DND-41 (cell line): ENCODE measurements around the gene ARSG.

Experiments
- ATAC-seq: fragments of 200-7000 bp; cut with Tn5 transposase; 3 replicates; pipeline ENCODE4 v1.9.1; 2021; ENCODE audit warnings: low read depth; ENCODE audit not compliant: insufficient read depth
- DNase-seq: peaks from one replicate; pipeline ENCODE4 v3.0.0-alpha.2; 2020
- H2AFZ ChIP-seq: 2 replicates; pipeline ENCODE4 v1.6.0; 2012; ENCODE audit warnings: low read depth, low read length
- H3K27ac ChIP-seq: 2 replicates; pipeline ENCODE4 v1.5.1; 2012; ENCODE audit warnings: low read length, inconsistent platforms
- H3K27me3 ChIP-seq: fragments of 200-600 bp; sonication (generic); 2 replicates; pipeline ENCODE4 v1.6.0; 2012; ENCODE audit warnings: low read length, mild to moderate bottlenecking, inconsistent platforms; ENCODE audit not compliant: insufficient read depth, poor library complexity
- H3K36me3 ChIP-seq: 2 replicates; pipeline ENCODE4 v1.5.1; 2012; ENCODE audit warnings: low read length, inconsistent platforms; ENCODE audit not compliant: insufficient read depth
- H3K4me1 ChIP-seq: 2 replicates; pipeline ENCODE4 v1.5.1; 2012; ENCODE audit warnings: mild to moderate bottlenecking, low read length; ENCODE audit not compliant: insufficient read depth
- H3K4me2 ChIP-seq: 2 replicates; pipeline ENCODE4 v1.6.0; 2012; ENCODE audit warnings: mild to moderate bottlenecking, moderate library complexity, low read length, inconsistent platforms; ENCODE audit not compliant: insufficient read depth
- H3K4me3 ChIP-seq, 2 experiments: fragments of 200-600 bp in 1 of 2; shearing (Covaris generic) in 1 of 2; 2 replicates each; pipeline ENCODE4 v1.5.1; 2012 to 2016; ENCODE audit warnings: inconsistent platforms in 2 of 2, low read length in 2 of 2, mild to moderate bottlenecking in 2 of 2, low read depth in 1 of 2, moderate library complexity in 1 of 2
- H3K79me2 ChIP-seq: 2 replicates; pipeline ENCODE4 v1.6.0; 2012; ENCODE audit warnings: low read length, inconsistent platforms; ENCODE audit not compliant: insufficient read depth
- H3K9ac ChIP-seq: 2 replicates; pipeline ENCODE4 v1.6.0; 2012; ENCODE audit warnings: low read depth, mild to moderate bottlenecking, inconsistent platforms, low read length, moderate library complexity
- H3K9me3 ChIP-seq: 2 replicates; pipeline ENCODE4 v1.5.1; 2012; ENCODE audit warnings: low read length, moderate library complexity, mild to moderate bottlenecking, inconsistent platforms; ENCODE audit not compliant: insufficient read depth, severe bottlenecking
- H4K20me1 ChIP-seq: 2 replicates; pipeline ENCODE4 v1.6.0; 2012; ENCODE audit warnings: low read length; ENCODE audit not compliant: insufficient read depth
- EZH2 ChIP-seq: IDR thresholded peaks from 3 replicates; pipeline ENCODE4 v1.6.1; 2012; ENCODE audit warnings: borderline replicate concordance, low read depth, mild to moderate bottlenecking, moderate library complexity, low read length, inconsistent platforms; ENCODE audit not compliant: severe bottlenecking
- TF ChIP-seq, protein P1 (sequence below): IDR thresholded peaks from 2 replicates; pipeline ENCODE4 v1.5.1; 2012; ENCODE audit warnings: borderline replicate concordance, low read length, moderate library complexity, mild to moderate bottlenecking; ENCODE audit not compliant: poor library complexity, severe bottlenecking; ENCODE audit errors: extremely low read depth

The ARSG gene

DNA sequence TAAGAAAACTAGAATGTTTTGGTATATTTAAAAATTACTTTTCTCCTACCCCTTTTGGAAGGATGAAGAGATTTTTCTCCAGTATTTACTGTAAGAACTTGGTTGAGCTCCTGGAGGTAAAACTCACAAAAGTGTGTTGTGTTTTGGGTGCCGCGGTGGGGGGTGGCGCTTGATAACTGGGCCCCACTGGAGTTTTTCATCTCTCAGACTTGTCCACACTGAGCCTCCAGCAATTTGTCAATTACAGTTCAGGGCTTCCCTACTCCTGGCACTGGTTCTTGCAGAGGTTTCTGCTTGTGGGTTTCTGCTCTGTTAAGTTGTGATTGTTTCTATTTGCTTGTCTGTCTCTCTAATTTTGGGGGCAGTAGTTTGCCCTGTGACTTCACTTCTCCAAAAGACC, 126.0 kb downstream of the ARSG start:
- ATAC-seq (no peak), DNase-seq (no peak)
- Histone ChIP-seq H3K9me3 (no peaks in the 10 kb centered on the region), H3K4me3 (no peak overlapping the region), H3K27ac (no peak overlapping the region), H3K79me2 (no peaks in the 10 kb centered on the region), H3K4me1 (peaks cover 23% of the 10 kb centered on the region), H3K4me2 (no peak overlapping the region), H3K9ac (no peak overlapping the region), H4K20me1 (no peaks in the 10 kb centered on the region), H2AFZ (no peak overlapping the region), H3K27me3 (no peaks in the 10 kb centered on the region), H3K36me3 (no peaks in the 10 kb centered on the region; the same call in 1 of the 2 replicates)
- TF ChIP-seq, protein P1, sequence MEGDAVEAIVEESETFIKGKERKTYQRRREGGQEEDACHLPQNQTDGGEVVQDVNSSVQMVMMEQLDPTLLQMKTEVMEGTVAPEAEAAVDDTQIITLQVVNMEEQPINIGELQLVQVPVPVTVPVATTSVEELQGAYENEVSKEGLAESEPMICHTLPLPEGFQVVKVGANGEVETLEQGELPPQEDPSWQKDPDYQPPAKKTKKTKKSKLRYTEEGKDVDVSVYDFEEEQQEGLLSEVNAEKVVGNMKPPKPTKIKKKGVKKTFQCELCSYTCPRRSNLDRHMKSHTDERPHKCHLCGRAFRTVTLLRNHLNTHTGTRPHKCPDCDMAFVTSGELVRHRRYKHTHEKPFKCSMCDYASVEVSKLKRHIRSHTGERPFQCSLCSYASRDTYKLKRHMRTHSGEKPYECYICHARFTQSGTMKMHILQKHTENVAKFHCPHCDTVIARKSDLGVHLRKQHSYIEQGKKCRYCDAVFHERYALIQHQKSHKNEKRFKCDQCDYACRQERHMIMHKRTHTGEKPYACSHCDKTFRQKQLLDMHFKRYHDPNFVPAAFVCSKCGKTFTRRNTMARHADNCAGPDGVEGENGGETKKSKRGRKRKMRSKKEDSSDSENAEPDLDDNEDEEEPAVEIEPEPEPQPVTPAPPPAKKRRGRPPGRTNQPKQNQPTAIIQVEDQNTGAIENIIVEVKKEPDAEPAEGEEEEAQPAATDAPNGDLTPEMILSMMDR: no peak
- no peak for TF ChIP-seq EZH2

DNA sequence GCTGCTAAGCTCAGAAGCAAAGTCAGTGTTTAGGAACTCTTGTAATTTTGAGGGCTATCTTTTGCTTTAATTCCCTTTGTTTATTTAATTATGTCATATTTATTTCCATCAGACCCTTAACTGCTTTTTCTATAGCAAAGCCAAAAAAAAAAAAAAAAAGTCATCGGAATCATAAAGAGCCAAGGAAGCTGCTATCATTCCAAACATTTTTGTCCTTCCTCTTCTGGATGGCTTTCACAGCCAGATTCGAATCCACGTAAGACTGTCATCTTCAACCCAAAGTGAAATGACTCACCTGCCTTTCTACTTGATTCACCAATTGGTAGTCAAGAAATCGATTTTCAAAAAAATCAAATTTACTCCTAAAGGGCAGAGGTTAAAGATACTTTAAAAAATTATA, 127.6 kb downstream of the ARSG start:
- Histone ChIP-seq H3K4me3 (no peak overlapping the region), H3K9ac (no peak overlapping the region), H3K4me2 (no peak overlapping the region), H3K27ac (no peak overlapping the region), H3K9me3 (no peaks in the 10 kb centered on the region), H3K4me1 (peaks cover 22% of the 10 kb centered on the region), H4K20me1 (no peaks in the 10 kb centered on the region), H2AFZ (no peak overlapping the region), H3K27me3 (no peaks in the 10 kb centered on the region), H3K79me2 (no peaks in the 10 kb centered on the region), H3K36me3 (no peaks in the 10 kb centered on the region; the same call in 1 of the 2 replicates)
- no peak for TF ChIP-seq EZH2
- TF ChIP-seq, protein P1: no peak
- ATAC-seq: no peak
- DNase-seq: no peak

DNA sequence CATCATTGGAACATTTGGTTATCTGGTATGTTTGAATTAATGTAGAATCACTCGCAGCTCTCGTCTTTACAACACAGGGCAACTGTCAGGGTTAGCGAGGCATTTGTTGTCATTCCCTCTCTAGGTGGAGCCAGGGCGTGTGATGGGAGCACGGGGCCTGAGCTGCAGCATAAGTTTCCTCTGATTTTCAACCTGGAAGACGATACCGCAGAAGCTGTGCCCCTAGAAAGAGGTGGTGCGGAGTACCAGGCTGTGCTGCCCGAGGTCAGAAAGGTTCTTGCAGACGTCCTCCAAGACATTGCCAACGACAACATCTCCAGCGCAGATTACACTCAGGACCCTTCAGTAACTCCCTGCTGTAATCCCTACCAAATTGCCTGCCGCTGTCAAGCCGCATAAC, 128.8 kb downstream of the ARSG start:
- Histone ChIP-seq H3K4me3 (no peak overlapping the region), H3K27me3 (no peaks in the 10 kb centered on the region), H3K9me3 (no peaks in the 10 kb centered on the region), H3K27ac (no peak overlapping the region), H3K4me2 (no peak overlapping the region), H3K9ac (no peak overlapping the region), H4K20me1 (no peaks in the 10 kb centered on the region), H3K4me1 (peaks cover 10% of the 10 kb centered on the region; the same call in 1 of the 2 replicates), H2AFZ (no peak overlapping the region), H3K36me3 (peaks cover 4% of the 10 kb centered on the region), H3K79me2 (no peaks in the 10 kb centered on the region)
- DNase-seq (no peak), ATAC-seq (no peak)
- TF ChIP-seq, protein P1: no peak
- TF ChIP-seq EZH2: no peak

DNA sequence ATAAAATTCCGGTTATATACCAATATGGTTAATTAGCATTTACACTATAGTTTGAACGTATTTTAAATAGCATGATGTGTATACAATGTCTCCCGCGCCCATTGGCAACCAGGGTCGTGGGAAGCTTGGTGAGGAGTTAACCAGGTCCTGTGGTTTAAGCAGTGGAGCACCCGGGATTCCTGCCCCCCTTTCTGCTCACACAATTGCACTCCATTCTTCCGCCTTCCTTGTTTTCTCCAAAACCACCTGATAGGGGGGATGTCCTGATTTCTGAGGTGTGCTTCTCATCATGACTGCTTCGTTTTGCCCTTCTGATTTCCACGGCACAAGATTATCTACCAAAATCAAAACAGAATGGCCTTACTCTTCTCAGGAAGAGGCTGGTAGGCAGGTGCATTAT, 130.2 kb downstream of the ARSG start:
- H3K27ac ChIP-seq: 0 out of 2 replicates have a peak overlapping the region, but pooled peaks have one; percentile 11
- no peak overlapping the region for H3K4me3 ChIP-seq
- no peak overlapping the region for H3K4me2 ChIP-seq
- no peak overlapping the region for H3K9ac ChIP-seq
- no peak for DNase-seq
- no peak overlapping the region for H2AFZ ChIP-seq
- H3K27me3 ChIP-seq: no peaks in the 10 kb centered on the region
- H3K79me2 ChIP-seq: no peaks in the 10 kb centered on the region
- no peaks in the 10 kb centered on the region for H3K4me1 ChIP-seq
- H4K20me1 ChIP-seq: no peaks in the 10 kb centered on the region
- no peak for ATAC-seq
- no peak for TF ChIP-seq EZH2
- TF ChIP-seq, protein P1: no peak
- peaks cover 8% of the 10 kb centered on the region for H3K36me3 ChIP-seq
- H3K9me3 ChIP-seq: no peaks in the 10 kb centered on the region
